Measurements from ENCODE around the gene KLHL42. TPM values are rescaled to one million over a fixed set of nuclear protein-coding genes. Genes with fewer than 3 reads are reported as not detected.

KLHL42 gene, protein sequence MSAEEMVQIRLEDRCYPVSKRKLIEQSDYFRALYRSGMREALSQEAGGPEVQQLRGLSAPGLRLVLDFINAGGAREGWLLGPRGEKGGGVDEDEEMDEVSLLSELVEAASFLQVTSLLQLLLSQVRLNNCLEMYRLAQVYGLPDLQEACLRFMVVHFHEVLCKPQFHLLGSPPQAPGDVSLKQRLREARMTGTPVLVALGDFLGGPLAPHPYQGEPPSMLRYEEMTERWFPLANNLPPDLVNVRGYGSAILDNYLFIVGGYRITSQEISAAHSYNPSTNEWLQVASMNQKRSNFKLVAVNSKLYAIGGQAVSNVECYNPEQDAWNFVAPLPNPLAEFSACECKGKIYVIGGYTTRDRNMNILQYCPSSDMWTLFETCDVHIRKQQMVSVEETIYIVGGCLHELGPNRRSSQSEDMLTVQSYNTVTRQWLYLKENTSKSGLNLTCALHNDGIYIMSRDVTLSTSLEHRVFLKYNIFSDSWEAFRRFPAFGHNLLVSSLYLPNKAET
- total RNA-seq (10 to 100 TPM; 22.4 to 32.5 TPM), polyA plus RNA-seq (1 to 10 TPM; 7.5 to 8.2 TPM)
- long read RNA-seq, donor 1, full-length matches to known transcripts = 13 of 13 reads
- long read RNA-seq, donor 1, partial matches to known transcripts = 0 of 13 reads
- long read RNA-seq, donor 1, other reads (novel, unspliced or antisense) = 0 of 13 reads
- long read RNA-seq, donor 2, full-length matches to known transcripts = 3 of 3 reads
- long read RNA-seq, donor 2, partial matches to known transcripts = 0 of 3 reads
- long read RNA-seq, donor 2, other reads (novel, unspliced or antisense) = 0 of 3 reads
- long read RNA-seq, donor 3, full-length matches to known transcripts = 5 of 21 reads
- long read RNA-seq, donor 3, partial matches to known transcripts = 16 of 21 reads
- long read RNA-seq, donor 3, other reads (novel, unspliced or antisense) = 0 of 21 reads
- long read RNA-seq, donor 4, full-length matches to known transcripts = 5 of 5 reads
- long read RNA-seq, donor 4, partial matches to known transcripts = 0 of 5 reads
- long read RNA-seq, donor 4, other reads (novel, unspliced or antisense) = 0 of 5 reads
- long read RNA-seq, donor 5, full-length matches to known transcripts = 12 of 12 reads
- long read RNA-seq, donor 5, partial matches to known transcripts = 0 of 12 reads
- long read RNA-seq, donor 5, other reads (novel, unspliced or antisense) = 0 of 12 reads

DNA sequence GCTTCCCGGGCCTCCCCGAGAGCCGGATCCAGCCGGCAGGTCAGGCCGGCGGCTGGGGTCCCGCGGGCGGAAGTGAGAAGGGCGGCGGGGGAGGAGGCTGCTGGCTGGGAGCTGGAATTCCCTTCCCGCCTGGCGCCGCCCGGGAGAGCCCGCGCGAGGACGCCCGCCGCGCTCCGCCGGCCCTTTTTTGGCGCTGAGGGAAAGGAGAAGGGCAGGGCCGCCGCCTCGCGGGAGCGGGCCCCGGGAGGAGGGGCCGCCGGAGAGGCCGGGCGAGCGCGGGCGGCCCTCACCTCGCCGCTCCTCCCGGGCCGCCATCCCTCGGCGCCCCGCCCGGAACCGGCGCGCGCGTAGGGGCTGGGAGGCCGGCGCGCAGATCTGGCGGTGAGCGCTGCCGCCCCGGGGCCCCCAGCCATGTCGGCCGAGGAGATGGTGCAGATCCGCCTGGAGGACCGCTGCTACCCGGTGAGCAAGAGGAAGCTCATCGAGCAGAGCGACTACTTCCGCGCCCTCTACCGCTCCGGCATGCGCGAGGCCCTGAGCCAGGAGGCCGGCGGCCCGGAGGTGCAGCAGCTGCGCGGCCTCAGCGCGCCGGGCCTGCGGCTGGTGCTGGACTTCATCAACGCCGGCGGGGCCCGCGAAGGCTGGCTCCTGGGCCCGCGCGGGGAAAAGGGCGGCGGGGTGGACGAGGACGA, at the start of gene KLHL42, which contains the start of gene MANSC4:
TSS of gene KLHL42 (plus strand) at position 314 of the 692 bp plus-strand sequence. CDS start at position 412, 98 bp downstream.
TSS of gene MANSC4 (minus strand) at position 317 of the 692 bp plus-strand sequence. CDS start 8,960 bp downstream, outside the sequence.
- ATAC-seq (ENCODE audit: insufficient read depth, low FRiP score) (peak; percentile 92), DNase-seq (peak; percentile 85 to 89 (median 86))
- H3K4me3 ChIP-seq = peak within 1 kb of the TSS; percentile 77
- peak within 1 kb of the TSS; percentile 68 to 85 for H3K9ac ChIP-seq (ENCODE audit: insufficient read depth in 1 of 2, low read length in 2 of 2)
- 0% methylated on average over 46 to 92 of the region's 92 CpGs for WGBS, 2 donors
- no peaks in the 10 kb centered on the region for H3K27me3 ChIP-seq (ENCODE audit: control insufficient read depth in 3 of 3, insufficient read depth in 3 of 3, low read length in 2 of 3)
- TF ChIP-seq CTCF (IDR thresholded peaks at IDR 0.05; ENCODE audit: control extremely low read depth, extremely low read depth) = no peak
- H3K4me1 ChIP-seq (ENCODE audit: control insufficient read depth in 5 of 5, insufficient read depth in 5 of 5, low read length in 5 of 5) = peaks cover 5 to 33% (median 9%) of the 10 kb centered on the region in 5 donors
- peak within 1 kb of the TSS; percentile 90 to 96 for H3K27ac ChIP-seq (ENCODE audit: low read depth in 1 of 2, low read length in 1 of 2)
- no peaks in the 10 kb centered on the region for H3K9me3 ChIP-seq (ENCODE audit: control insufficient read depth in 4 of 4, insufficient read depth in 3 of 4, low read length in 3 of 4)
- peaks cover 0 to 2% (median 0%) of the 10 kb centered on the region in 4 donors for H3K36me3 ChIP-seq (ENCODE audit: control insufficient read depth in 4 of 4, insufficient read depth in 4 of 4, low read length in 4 of 4)

- ATAC-seq (ENCODE audit: insufficient read depth, low FRiP score) (no peak), DNase-seq (no peak)
- Histone ChIP-seq H3K27me3 (ENCODE audit: control insufficient read depth in 3 of 3, insufficient read depth in 3 of 3, low read length in 2 of 3) (no peaks in the 10 kb centered on the region), H3K9ac (ENCODE audit: insufficient read depth in 1 of 2, low read length in 2 of 2) (no peak overlapping the region), H3K4me1 (ENCODE audit: control insufficient read depth in 5 of 5, insufficient read depth in 5 of 5, low read length in 5 of 5) (no peaks in the 10 kb centered on the region), H3K27ac (ENCODE audit: low read depth in 1 of 2, low read length in 1 of 2) (no peak overlapping the region), H3K4me3 (no peak overlapping the region), H3K9me3 (ENCODE audit: control insufficient read depth in 4 of 4, insufficient read depth in 3 of 4, low read length in 3 of 4) (peaks cover 0 to 2% (median 0%) of the 10 kb centered on the region in 4 donors), H3K36me3 (ENCODE audit: control insufficient read depth in 4 of 4, insufficient read depth in 4 of 4, low read length in 4 of 4) (peaks cover 7 to 29% (median 12%) of the 10 kb centered on the region in 4 donors)
- 70 to 78% methylated on average over 2 of the region's 2 CpGs for WGBS, 2 donors
- TF ChIP-seq CTCF (IDR thresholded peaks at IDR 0.05; ENCODE audit: control extremely low read depth, extremely low read depth) = no peak
Observed at GRCh38 chr12:27732281-27732680, 47.8 kb upstream of the KLHL42 start.

DNA sequence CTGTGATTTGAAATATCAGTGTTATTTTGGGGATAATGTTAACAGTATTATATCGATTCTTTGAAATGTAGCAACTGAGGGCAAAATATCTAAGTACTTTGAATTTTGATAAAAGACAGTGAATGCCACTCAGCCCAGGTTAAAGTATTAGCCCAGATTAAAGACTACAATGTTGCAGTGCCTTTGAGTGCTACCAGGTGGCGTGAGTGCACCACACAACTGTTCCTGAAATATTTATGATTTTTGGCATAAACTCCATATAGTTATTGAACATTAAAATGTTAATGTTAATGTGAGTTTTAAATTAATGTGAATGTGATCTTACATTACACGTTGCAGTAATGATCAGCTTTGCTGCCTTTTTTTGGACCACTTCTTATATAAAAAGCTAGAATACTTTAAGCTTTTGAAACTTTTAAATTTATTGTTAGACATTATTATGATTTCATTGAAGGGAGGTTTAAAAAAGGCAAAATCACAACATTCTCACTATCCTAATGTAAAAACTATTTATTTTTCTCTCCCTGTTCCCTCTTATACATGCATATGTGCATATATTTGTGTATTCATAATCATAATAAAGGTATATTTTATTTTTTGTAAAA, 46.9 kb upstream of the KLHL42 start:
- WGBS, 2 donors = 61 to 62% methylated on average over 3 of the region's 3 CpGs
- TF ChIP-seq CTCF (IDR thresholded peaks at IDR 0.05; ENCODE audit: control extremely low read depth, extremely low read depth) = peak; percentile 60
- no peak overlapping the region for H3K27ac ChIP-seq (ENCODE audit: low read depth in 1 of 2, low read length in 1 of 2)
- no peaks in the 10 kb centered on the region for H3K4me1 ChIP-seq (ENCODE audit: control insufficient read depth in 5 of 5, insufficient read depth in 5 of 5, low read length in 5 of 5)
- DNase-seq (peak; percentile 43 to 52 (median 50)), ATAC-seq (ENCODE audit: insufficient read depth, low FRiP score) (no peak)
- no peaks in the 10 kb centered on the region for H3K9me3 ChIP-seq (ENCODE audit: control insufficient read depth in 4 of 4, insufficient read depth in 3 of 4, low read length in 3 of 4)
- no peaks in the 10 kb centered on the region for H3K27me3 ChIP-seq (ENCODE audit: control insufficient read depth in 3 of 3, insufficient read depth in 3 of 3, low read length in 2 of 3)
- no peak overlapping the region for H3K4me3 ChIP-seq
- no peak overlapping the region for H3K9ac ChIP-seq (ENCODE audit: insufficient read depth in 1 of 2, low read length in 2 of 2)
- peaks cover 7 to 26% (median 12%) of the 10 kb centered on the region in 4 donors for H3K36me3 ChIP-seq (ENCODE audit: control insufficient read depth in 4 of 4, insufficient read depth in 4 of 4, low read length in 4 of 4)

Measured in lung (tissue), 16 donors.